Inflammatory macrophage (primary cell): ENCODE data around the gene TRIM73.
"Not testable (repeated sequence)": the region's sequence is repeated elsewhere in the genome, so short reads cannot be mapped to it uniquely, and the experiment has no call there.

Source experiments
- DNase-seq, 2 donors: peaks; one replicate each; pipeline ENCODE4 v3.0.0-alpha.2; 2020 to 2022

The TRIM73 gene

GRCh38 chr7:75415829-75416373, 20.5 kb downstream of the TRIM73 start:
- not testable (repeated sequence) for DNase-seq

GRCh38 chr7:75416787-75417186, 21.4 kb downstream of the TRIM73 start:
- DNase-seq = not testable (repeated sequence)

GRCh38 chr7:75418292-75418858, 22.9 kb downstream of the TRIM73 start:
- DNase-seq = not testable (repeated sequence)

- not testable (repeated sequence) for DNase-seq
Observed at GRCh38 chr7:75419210-75419609, 23.8 kb downstream of the TRIM73 start.

GRCh38 chr7:75419693-75420092, 24.3 kb downstream of the TRIM73 start:
- DNase-seq = not testable (repeated sequence)

- not testable (repeated sequence) for DNase-seq
Observed at GRCh38 chr7:75420152-75420551, 24.7 kb downstream of the TRIM73 start.

- DNase-seq = not testable (repeated sequence)
Observed at GRCh38 chr7:75421798-75422710, 26.6 kb downstream of the TRIM73 start.

GRCh38 chr7:75423481-75423880, 28.1 kb downstream of the TRIM73 start:
- not testable (repeated sequence) for DNase-seq

- not testable (repeated sequence) for DNase-seq
Observed at GRCh38 chr7:75439000-75439399, 43.6 kb downstream of the TRIM73 start.

- DNase-seq = not testable (repeated sequence)
Observed at GRCh38 chr7:75442101-75442464, 46.7 kb downstream of the TRIM73 start.

- peak in 1 of 2 donors; percentile 0 for DNase-seq
Observed at GRCh38 chr7:75442465-75443111, 47.2 kb downstream of the TRIM73 start.

GRCh38 chr7:75449946-75450345, 54.5 kb downstream of the TRIM73 start:
- not testable (repeated sequence) for DNase-seq

GRCh38 chr7:75452494-75452955, 57.1 kb downstream of the TRIM73 start:
- not testable (repeated sequence) for DNase-seq
